Tibial nerve (tissue), 3 donors: Measurements from ENCODE around the gene FAM47B.

Experiments used
- POLR2A ChIP-seq, 2 donors: fragments of 450-650 bp; IDR thresholded peaks; one replicate each; pipeline ENCODE4 v1.6.1; 2017; ENCODE audit warnings: antibody characterized with exemption in 2 of 2, mild to moderate bottlenecking in 2 of 2, moderate library complexity in 2 of 2
- TF ChIP-seq, protein P1 (sequence below), 5 experiments: fragments of 200-600 bp in 3 of 5; fragments of 450-650 bp in 2 of 5; sonication (generic) in 3 of 5; IDR thresholded peaks; one replicate each; pipeline ENCODE4 v1.5.1; 2016 to 2019; ENCODE audit warnings: antibody characterized with exemption in 5 of 5, mild to moderate bottlenecking in 3 of 5, moderate library complexity in 2 of 5

- TF ChIP-seq, protein P1, sequence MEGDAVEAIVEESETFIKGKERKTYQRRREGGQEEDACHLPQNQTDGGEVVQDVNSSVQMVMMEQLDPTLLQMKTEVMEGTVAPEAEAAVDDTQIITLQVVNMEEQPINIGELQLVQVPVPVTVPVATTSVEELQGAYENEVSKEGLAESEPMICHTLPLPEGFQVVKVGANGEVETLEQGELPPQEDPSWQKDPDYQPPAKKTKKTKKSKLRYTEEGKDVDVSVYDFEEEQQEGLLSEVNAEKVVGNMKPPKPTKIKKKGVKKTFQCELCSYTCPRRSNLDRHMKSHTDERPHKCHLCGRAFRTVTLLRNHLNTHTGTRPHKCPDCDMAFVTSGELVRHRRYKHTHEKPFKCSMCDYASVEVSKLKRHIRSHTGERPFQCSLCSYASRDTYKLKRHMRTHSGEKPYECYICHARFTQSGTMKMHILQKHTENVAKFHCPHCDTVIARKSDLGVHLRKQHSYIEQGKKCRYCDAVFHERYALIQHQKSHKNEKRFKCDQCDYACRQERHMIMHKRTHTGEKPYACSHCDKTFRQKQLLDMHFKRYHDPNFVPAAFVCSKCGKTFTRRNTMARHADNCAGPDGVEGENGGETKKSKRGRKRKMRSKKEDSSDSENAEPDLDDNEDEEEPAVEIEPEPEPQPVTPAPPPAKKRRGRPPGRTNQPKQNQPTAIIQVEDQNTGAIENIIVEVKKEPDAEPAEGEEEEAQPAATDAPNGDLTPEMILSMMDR (IDR thresholded peaks at IDR 0.05): peak in 2 of 5 experiments; percentile 10 to 24
- no peak for TF ChIP-seq POLR2A (IDR thresholded peaks at IDR 0.05)
These were observed 23.7 kb upstream of the FAM47B start for GRCh38 chrX:34918856-34919255.
